Measurements from ENCODE around the gene GPX4.

DNA sequence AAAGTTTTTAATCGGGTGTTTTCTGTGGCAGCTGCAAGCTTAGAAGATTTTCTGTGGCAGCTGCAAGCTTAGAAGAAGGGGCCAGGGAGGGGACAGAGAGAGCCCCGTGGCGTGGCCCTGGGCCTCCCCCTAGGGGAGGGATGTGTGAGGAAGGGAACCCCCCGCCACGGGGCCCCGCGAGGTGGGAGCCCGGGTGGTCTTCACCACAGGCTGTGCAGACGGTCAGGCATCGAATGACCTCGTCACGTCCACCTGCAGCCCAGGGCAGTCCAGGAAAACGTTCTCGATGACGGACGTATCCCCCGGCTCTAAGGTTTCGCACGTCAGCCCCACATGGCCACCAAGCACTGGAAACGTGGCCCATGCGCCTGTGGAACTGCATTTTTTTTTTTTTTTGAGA, 17.2 kb upstream of the GPX4 start:
- peak; percentile 9 for TF ChIP-seq POLR2A (IDR thresholded peaks at IDR 0.05; ENCODE audit: low read depth, low read length)
- TF ChIP-seq, protein P1, sequence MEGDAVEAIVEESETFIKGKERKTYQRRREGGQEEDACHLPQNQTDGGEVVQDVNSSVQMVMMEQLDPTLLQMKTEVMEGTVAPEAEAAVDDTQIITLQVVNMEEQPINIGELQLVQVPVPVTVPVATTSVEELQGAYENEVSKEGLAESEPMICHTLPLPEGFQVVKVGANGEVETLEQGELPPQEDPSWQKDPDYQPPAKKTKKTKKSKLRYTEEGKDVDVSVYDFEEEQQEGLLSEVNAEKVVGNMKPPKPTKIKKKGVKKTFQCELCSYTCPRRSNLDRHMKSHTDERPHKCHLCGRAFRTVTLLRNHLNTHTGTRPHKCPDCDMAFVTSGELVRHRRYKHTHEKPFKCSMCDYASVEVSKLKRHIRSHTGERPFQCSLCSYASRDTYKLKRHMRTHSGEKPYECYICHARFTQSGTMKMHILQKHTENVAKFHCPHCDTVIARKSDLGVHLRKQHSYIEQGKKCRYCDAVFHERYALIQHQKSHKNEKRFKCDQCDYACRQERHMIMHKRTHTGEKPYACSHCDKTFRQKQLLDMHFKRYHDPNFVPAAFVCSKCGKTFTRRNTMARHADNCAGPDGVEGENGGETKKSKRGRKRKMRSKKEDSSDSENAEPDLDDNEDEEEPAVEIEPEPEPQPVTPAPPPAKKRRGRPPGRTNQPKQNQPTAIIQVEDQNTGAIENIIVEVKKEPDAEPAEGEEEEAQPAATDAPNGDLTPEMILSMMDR (IDR thresholded peaks at IDR 0.05; ENCODE audit: extremely low read depth in 1 of 2, insufficient read depth in 1 of 2, low read depth in 1 of 2, low read length in 2 of 2): no peak

Measured in endothelial cell of umbilical vein (primary cell).